GM10266 (cell line): ENCODE results near the gene C16orf78.

Experiments
- DNase-seq: peaks from one replicate; pipeline ENCODE4 v3.0.0; 2012; ENCODE audit errors: extremely low spot score
- TF ChIP-seq, protein P1 (sequence below): IDR thresholded peaks from 2 replicates; pipeline ENCODE4 v1.5.1; 2012; ENCODE audit warnings: mild to moderate bottlenecking, low read depth; ENCODE audit not compliant: control insufficient read depth, insufficient read depth; ENCODE audit errors: missing control alignments

C16orf78 gene, protein sequence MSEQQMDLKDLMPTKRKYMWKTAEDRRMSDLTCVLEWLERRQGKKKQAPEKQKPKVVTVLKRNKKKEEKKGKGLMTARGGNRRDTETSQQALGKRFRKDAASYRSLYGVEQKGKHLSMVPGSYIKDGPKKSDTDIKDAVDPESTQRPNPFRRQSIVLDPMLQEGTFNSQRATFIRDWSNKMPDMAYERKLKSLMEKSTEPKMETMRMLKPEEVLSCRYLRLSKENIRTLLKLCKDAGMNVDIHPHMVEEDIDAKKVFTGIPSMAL

DNA sequence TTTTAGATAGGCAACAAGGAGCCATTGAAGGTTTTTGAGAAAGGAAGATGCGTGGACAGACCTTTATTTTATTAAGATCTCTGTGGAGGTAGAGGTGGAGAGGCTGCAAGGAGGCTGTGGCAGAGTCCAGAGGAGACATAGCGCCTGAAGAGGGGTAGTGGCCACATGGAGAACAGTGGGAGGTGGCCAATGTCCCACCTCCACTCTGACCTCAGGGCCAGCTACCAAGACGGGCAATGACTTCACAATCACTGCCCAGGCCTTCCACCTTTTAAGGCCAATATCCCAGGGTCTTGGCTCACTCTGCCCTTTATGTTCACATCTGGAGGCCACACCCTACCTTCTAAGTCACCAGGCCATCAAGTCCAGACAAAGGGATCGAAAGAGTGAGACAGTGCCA is at the start of gene C16orf78:
TSS of gene C16orf78 (plus strand) at position 301 of the 400 bp plus-strand sequence. CDS start 136 bp downstream, outside the sequence.
- no peak for DNase-seq
- TF ChIP-seq, protein P1, sequence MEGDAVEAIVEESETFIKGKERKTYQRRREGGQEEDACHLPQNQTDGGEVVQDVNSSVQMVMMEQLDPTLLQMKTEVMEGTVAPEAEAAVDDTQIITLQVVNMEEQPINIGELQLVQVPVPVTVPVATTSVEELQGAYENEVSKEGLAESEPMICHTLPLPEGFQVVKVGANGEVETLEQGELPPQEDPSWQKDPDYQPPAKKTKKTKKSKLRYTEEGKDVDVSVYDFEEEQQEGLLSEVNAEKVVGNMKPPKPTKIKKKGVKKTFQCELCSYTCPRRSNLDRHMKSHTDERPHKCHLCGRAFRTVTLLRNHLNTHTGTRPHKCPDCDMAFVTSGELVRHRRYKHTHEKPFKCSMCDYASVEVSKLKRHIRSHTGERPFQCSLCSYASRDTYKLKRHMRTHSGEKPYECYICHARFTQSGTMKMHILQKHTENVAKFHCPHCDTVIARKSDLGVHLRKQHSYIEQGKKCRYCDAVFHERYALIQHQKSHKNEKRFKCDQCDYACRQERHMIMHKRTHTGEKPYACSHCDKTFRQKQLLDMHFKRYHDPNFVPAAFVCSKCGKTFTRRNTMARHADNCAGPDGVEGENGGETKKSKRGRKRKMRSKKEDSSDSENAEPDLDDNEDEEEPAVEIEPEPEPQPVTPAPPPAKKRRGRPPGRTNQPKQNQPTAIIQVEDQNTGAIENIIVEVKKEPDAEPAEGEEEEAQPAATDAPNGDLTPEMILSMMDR: no peak

DNA sequence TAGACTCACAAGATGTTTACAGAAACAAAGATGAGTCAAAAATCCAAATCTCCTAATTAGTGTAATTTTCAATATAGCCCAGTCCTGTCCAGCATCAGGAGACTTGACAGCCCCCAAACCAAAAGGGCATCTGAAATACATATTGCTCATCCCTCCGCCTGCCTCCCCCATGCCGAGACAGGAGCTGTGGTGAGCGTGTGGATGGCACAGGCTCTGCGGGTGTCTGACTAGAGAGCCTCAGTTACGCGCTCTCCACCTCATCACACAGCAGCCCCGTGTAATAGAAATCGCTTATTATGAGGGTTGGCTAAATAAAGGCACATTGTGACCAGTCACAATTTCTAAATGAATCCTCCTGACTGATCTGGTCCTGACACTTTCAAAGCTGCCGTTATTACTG is 48.9 kb upstream of the C16orf78 start:
- TF ChIP-seq, protein P1: no peak
- no peak for DNase-seq

DNA sequence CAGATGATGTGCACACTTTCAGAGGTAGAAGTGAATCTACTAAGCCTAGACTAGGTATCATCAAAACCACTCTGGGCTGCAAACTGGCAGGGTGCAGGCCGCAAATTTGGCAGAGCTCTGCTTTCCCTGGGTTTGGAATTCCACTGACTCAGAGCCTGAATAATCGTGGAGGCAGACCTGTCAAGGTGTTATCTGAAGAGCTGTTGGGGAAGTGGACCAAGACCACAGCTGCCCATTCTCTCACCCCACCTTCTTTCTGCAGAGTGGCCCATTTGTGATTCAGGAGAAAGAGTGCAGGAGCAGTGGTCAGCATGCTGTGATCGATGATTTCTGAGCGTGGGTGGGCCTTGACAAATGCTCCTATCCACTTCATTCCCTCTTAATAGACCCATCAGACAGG is 46.1 kb upstream of the C16orf78 start:
- TF ChIP-seq, protein P1: no peak

DNA sequence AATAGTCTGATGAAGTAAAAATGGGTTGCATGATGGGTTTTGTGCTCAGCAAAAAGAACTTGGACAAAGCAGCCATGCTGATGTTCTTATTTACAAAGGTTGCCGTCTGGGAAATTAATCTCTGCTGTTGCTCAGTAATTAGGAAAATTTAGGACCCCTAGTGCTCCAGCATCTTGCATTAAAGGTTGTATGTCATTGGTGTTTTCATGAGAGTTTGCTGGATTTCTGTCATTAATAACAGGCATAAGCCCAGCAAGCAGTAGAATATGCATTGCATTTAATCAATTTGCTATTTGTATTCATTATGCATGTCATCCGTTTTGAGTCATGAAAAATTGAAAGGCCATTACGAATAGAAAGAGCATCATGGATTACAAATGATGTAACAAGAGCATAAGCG is 45.3 kb upstream of the C16orf78 start:
- DNase-seq: no peak

More for the DNA sequence above, 46.1 kb upstream of the C16orf78 start:
- no peak for DNase-seq

DNA sequence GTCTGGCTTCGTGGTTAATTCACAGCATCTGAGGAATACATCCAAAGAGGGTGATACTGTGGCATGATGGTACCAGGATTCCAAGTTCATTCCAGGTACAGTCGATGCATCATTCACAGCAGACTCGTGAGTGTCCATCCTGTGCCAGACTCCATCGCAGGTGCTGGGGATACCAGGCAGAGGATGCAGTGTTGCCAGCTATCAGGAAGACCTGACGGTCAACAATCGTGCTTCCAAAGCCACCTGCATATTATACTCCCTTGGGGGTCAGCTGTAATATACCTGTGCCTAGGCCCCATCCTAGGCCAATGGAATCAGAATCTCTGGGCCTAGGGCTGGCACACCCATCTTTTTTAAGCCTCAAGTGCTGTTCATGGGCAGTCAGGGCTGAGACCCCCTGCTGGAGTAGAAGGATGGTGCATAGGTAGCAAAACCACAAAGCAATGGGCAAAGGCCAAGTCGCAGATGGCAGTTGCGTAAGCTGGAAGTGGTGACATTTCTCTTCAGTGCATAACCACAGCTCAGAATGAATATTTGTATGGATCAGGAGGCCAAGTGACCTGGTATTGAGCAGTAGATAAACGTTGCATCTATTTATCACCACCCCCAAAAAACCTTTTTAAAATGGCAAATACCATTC is 42.9 kb upstream of the C16orf78 start:
- TF ChIP-seq, protein P1: no peak
- no peak for DNase-seq

More for the DNA sequence above, 45.3 kb upstream of the C16orf78 start:
- TF ChIP-seq, protein P1: no peak

DNA sequence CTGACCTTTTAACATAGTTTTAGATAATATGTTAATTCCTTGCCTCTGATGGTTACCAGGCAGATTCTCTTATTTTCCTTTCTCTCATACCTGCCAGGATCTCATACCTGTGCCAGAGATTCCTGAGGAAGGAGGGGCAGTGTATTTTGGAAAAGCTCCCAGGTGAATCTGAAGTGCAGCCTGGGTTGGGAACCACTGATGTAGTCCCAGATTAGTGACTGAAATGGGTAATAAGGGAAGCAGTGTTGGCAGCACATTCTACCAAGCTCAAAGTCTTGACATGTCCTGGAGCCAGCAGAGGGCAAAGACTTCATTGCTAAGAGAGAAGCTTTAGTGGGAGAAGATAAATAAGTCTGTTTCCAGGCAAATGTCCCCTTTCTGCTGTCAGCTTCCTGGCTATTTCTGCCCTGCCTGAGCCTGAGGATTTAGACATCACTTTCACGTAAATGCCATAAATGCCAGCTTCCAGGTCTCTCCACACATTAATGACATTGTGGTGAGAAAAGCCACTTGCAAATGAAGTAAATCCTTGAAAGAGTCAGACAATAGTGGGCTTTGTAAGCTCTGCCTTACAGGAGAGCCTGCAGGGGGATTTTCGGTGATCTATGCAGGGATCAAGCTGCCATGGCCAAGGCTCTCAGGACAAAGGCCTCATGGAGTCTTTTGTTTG is 40.9 kb upstream of the C16orf78 start:
- no peak for DNase-seq
- TF ChIP-seq, protein P1: no peak

DNA sequence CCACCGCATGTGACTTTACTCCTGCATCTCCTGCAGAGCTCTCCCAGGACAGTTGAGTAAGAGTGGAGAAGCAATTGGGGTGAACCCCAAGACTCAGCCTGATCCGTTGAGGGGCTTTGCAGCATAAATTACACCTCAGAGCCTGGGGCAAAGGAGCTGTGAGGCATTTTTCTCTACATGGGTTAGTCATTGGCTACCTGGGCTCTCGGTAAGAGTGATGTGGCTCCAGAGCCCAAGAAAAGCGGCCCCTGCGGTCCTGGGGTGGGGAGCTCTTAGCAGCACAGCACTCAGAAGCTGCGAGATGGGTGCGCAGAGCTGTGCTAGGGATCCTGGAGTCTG is 40.4 kb upstream of the C16orf78 start:
- TF ChIP-seq, protein P1: no peak

More for the DNA sequence above, 40.4 kb upstream of the C16orf78 start:
- no peak for DNase-seq
